Activated CD8-positive, alpha-beta memory T cell treated with anti-CD3 and anti-CD28 coated beads, Interleukin-2, amount 50 U/mL, for 24 hours (primary cell): ENCODE results near the gene INHA.

Experiments
- DNase-seq: peaks from one replicate; pipeline ENCODE4 v3.0.0-alpha.2; 2020; ENCODE audit errors: extremely low read depth

The INHA gene

DNA sequence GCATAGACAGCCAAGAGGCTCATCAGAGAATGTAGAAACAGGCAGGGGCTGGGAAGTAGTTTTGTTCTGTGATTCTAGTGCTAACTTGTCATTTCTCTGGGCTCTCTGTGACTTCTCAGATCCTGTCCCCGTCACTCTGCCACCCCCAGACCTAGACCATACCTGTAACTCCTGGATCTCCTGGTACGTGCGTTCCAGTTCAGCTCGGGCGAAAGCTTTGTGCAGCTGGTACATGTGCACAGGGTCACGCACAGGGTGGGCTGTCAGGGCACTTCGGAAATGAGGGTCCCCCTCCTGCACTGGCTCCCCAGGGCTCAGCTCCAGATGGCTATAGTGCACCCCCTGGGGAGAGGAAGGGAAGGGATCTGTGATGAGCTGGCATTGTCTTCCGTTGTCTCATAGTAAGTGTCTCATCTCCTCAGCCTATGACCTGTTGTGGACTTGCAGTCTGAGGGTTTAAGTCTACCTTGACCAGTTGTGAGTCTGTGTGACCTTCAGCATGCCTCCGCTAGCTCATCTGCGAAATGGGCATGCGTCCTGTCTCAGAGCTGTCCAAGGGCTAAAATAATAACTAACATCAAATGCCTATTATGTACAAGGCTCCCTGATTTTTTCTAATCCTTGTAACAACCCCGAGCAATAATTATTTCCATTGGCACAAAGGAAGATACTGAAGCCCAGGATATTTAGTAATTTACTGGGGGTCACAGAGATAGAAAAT lies 31.2 kb upstream of the INHA start:
- DNase-seq = no peak

DNA sequence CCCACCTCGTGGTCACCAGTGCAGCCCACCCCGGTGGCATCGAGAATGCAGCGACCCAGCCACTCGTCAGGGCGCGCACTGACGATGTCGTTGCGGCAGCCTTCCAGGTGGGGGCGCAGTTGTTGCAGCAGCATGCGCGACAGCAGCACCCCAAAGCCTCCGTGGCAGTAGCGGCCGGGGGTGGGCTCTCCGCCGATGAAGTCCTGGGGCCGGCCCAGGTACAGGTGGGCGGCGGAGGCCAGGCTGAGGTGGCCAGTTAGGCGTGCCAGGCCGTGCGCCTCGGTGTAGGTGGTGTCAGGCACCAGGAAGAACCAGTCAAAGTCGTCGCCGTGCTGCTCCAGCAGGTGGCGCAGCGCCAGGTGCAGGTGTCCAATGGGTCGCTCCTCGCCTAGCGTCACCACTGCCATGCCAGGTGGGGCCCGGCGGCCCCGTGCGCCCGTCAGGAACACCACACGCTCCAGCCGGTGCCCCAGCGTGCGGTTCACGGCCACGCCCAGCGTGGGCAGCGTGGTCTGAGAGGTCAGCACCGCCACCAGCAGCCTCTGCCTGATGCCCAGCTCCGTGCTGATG lies 30.4 kb upstream of the INHA start:
- peak; percentile 43 for DNase-seq

DNA sequence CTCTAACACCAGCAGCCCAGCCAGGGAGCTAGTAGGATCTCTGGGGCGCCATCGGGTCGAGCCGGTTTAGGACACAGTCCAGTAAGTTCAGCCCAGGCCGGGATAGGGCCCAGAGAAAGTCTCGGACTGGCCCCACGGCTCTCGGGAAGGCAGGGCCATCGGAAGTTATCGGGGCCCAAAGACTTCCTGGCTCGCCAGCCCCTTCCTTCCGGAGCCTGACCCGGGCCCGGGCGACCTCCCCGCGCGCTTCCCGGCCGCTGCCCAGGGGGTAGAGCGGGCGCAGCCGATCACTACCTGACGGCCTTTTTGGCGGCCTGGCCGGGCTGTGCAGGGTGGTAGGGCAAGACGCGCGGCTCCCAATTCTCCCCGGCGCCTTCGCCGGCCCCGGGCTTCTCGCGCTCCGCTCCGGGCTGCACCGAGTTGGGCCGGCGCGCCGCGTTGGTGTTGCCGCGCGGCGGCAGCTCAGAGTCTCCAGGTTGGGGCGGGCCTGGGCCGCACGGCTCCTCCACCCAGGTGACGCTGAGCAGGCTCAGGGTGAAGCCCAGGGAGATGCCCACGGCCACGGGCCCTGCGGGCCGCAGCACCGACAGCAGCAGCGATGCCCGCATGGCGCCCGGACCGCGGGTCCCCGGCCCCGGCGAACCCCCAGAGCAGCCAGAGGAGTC lies 29.0 kb upstream of the INHA start:
- no peak for DNase-seq

DNA sequence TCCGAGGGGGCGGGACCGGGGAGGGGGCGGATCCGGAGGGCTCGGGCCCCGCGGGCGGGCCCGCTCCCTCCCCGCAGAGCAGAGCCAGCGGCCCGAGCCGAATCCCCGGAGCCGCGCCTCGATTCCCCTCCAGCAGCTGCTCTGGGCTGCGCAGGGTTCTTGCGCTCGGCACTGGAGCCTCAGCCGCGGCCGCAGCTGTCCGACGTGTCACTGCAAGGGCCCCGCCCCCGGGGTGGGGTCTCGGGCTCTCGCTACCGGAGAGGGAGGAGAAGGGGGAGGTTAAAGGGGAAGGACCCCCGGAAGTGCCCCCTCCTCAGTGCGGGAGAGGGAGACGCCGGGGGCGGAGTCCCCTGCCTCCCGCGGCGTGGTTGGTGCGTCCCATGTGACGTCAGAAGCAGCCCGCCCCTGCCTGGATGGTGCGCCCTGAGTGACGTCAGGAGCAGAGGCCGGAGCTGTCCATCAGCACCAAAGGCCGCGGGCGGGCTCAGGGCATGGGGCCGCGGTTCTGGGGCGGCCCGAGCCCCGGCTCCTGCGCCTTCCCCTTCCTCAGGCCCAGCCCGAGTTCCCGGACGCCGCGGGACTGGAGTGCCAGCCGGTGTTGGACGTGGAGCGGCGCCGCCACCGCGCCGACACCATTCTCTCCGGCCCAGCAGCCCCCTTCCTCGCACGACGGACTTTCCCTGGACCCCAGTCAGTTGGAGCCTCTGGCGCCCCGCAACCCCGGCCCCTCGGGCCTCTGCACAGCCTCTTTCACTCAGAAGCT lies 28.3 kb upstream of the INHA start, which contains the start of the genes CHPF and TMEM198:
Gene CHPF (minus strand): TSS at position 214 of the 763 bp plus-strand sequence. CDS start 271 bp downstream, outside the sequence.
Gene TMEM198 (plus strand): TSS at position 433 of the 763 bp plus-strand sequence. CDS start 700 bp downstream, outside the sequence.
- DNase-seq = peak; percentile 87

DNA sequence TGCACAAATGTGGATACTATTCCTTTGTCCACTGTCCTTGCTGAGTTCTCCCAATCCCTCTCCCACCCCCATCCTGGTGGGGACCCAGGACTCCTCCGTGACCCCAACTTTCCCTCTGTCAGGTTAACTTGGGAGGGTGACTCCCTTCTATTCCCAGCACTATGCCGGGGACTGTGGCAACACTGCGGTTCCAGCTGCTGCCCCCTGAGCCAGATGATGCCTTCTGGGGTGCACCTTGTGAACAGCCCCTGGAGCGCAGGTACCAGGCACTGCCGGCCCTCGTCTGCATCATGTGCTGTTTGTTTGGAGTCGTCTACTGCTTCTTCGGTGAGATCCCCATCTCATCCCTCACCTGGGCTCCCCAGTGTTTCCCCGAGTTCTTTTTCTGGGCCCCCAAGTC lies 27.5 kb upstream of the INHA start:
- DNase-seq = no peak

DNA sequence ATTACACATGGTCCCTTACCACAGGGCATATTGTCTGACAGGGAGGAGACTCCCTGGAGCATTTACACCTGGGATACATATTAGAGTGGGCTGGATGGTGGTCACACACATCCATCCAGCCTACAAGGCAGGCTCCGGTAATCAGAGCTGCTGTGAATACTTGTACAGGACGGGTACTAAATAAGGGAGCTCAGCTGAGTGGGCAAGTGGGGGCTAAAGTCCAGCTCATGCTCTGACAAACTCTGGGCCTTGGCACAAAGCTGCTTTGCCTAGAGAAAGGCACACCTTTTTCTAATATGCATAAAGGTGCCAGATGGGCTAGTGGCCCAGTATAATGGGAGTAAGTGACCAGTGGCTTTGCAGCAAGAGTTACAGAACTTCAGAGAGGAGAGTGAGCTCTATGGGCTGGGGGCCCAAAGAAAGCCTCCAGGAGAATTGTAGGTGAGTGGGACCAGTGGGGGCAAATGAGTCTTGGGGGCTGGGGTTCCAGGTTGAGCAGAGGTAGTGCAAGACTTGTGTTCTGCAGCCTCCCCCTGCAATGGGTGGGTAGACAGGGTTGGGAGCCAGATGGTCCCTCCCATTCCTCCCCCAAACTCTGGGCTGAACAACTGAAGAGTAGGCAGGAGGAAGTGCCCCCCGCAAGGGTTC lies 26.7 kb upstream of the INHA start:
- no peak for DNase-seq

DNA sequence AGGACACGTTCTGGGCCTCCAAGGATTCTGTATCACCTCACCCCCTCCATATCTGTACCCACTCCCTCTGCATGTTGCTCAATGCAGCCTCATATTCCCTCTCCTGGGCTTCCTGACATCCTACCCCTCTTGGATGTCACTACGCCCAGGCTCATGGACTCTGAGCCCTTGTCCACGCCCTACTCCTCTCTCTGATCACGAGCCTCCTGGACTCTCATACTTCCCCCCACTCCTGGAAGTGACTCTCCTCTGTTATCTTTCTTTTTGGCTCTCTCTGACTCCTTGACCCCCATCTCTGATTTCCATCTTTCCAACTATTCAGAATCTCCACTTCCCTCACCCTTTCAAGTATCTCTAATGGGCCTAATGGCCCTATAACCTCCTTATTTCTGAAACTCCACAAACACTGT lies 26.2 kb upstream of the INHA start:
- DNase-seq = no peak

DNA sequence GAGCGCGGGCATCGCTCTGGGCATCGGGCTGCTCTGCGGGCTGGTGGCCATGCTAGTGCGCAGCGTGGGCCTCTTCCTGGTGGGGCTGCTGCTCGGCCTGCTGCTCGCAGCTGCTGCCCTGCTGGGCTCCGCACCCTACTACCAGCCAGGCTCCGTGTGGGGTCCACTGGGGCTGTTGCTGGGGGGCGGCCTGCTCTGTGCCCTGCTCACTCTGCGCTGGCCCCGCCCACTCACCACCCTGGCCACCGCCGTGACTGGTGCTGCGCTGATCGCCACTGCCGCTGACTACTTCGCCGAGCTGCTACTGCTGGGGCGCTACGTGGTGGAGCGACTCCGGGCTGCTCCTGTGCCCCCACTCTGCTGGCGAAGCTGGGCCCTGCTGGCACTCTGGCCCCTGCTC lies 24.5 kb upstream of the INHA start:
- no peak for DNase-seq

DNA sequence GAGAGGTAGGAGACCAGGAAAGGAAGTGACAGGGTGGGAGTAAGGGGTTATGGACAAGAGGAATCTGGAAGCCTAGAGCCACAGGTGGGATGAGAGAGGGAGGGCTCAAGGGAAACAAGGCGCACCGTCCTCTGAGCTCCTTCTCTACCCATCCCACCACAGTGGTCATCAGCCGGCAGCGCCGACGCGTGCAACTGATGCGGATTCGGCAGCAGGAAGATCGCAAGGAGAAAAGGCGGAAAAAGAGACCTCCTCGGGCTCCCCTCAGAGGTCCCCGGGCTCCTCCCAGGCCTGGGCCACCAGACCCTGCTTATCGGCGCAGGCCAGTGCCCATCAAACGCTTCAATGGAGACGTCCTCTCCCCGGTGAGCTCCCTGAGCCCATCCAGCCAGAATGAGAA lies 23.1 kb upstream of the INHA start:
- DNase-seq = no peak

DNA sequence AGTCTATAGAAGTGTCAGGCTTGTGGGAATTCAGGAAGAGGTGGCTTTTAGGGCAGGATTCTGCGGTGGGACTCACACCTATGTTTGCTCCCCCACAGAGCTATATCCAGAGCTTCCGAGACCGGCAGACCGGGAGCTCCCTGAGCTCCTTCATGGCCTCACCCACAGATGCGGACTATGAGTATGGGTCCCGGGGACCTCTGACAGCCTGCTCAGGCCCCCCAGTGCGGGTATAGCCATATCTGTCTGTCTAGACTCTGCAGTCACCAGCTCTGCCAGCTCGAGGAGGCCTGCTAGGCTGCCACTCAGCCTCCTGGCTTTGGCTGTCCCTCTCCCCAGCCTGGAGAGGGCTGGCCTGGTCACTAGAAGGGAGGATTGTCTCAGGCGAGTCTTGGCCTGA lies 22.5 kb upstream of the INHA start:
- DNase-seq = no peak

DNA sequence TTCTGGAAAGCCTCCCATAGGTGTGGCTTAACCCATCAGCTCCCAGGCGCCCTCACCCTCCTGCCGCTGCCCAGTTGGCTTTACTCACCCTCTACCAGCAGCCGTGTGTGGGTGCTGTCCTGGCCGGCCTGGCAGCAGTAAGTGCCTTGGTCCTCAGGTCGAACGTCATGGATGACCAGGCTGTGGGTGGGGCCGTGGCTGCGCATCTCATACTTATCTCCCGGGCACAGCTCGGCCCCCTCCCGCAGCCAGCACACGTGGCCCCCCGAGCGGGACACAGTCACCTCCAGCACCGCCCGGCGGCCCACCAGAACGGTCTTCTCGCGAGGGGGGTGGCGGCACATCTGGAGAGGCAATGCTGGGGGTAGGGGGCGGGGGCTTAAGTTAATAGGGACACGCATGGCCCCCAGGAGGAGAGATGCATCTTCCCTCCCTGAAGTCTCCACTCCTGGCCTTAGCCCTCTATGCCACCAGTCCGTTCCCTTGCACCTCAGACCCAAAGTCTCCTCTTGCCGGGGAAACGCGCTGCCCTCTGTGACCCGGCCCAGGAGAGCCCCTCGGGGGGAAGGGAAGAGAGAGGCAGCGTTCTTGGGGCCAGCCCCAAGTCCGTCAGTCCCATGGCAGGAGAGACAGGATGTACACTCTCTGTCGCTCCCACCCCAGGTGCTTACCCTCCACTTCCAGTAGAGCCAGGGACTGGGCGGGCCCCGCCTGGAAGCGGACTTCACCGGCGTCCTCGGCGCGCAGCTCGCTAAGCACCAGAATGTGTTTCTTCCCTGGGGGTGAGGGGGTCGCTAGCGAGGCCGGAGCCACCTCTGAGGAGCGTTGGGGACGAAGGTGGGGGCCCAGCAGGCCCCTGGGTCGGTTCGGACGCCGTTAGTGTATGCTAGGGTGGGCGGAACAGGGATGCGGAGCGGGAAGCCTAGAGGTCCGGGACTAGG lies 20.4 kb upstream of the INHA start:
- no peak for DNase-seq

DNA sequence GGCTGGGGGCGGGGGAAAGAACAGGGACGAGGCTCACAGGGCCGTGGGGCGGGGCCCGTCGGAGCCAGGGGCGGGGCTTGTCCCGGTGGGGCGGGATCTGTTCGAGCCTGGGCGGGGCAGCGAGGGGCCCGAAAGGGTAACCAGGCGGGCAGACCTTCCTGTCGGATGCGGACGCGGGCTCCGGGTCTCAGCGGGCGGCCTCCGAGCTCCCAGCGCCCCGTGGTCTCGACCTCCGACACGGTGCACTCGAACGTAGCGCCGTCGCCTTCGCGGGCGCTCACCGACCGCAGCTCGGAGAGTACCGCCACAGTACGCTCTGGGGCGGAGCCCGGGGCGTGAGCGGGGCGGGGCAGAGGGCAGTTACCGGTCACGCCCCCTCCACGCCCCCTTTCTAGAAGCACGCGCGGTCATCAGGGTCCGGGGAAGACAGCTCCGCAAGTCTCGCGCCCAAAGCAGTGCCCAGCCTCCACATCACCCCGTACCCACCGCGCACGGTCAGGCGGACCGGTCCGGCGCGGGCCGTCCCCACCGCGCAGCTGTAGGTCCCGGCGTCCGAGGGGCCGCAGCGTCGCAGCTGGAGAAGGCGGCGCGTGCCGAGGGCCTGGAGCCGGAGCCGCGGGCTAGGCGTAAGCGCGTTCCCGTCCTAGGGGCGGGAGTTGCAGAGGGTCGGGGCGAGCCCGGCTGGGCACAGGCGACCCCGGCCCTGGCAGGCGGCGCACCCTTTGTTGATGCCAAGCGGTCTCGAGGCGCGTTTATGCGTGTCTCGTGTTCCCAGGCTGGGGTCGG lies 19.5 kb upstream of the INHA start:
- DNase-seq = peak; percentile 34

DNA sequence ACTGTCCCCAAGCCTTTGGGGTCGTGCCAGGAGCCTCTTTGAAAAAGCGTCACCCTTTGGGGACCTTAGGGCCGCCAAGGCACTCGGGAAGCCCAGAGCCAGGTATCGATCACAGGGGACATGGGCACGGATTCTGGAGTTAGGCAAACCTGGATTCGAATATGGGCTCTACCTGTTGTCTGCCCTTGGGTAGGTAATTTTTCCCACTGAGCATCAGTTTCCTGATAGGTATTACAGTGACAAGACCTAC lies 19.0 kb upstream of the INHA start:
- no peak for DNase-seq

DNA sequence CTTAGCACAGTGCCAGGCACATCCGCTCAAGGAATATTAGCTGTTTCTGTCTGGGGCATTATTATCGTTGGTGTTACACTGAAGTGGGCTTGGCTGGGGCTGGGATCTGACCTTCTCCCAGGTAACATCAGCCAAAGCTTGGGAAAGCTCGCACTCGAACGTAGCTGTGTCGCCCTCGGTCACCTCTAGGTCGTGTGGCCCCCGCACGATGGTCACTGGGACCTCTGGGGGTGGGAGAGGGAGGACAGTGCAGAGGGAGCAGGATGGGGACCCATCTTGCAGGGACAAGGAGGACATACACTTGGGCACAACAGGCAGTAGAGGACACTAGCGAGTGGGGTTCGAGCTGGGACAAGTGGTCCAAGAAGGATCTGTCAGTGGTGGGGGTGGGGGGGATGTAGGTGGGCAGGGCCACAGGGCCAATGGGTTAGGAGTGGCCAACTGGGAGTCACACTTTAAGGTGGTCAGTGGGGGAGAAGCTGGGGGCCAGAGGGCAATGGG lies 18.6 kb upstream of the INHA start:
- no peak for DNase-seq

DNA sequence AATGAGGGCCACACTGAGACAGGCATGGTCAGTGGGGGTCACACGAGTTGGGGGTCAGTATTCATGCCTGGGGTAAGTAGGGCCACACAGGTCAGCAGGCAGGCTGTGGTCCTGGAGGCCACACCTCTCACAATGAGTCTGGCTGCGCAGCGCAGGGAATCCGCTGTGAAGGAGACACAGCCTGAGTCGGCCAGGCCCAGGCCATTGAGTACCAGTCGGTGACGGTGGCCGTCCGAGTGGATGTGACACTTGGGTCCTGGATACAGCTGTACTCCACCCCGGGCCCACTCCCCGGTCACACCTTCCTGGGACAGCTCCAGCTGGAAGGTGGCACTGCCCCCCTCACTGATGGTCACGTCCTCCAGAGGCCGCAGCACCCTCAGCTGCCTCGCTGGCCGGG lies 17.8 kb upstream of the INHA start:
- no peak for DNase-seq

DNA sequence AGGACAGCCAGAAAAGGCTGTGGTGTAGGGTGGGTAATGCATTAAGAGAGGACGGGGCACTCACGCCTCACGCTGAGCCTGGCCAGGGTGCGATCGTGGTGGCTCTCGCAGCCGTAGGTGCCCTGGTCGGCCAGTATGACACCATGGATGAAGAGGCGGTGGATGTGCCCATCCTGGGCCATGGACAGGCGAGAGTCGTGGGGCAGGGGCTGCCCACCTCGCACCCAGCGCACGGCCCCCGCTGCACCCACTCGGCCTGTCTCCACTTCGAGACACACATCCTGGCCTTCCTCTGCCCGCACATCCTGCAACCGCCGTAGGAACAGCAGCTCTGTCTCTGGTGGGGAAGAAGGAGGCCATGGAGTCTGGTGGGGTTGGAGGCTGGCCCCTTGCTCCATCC lies 16.2 kb upstream of the INHA start:
- no peak for DNase-seq

DNA sequence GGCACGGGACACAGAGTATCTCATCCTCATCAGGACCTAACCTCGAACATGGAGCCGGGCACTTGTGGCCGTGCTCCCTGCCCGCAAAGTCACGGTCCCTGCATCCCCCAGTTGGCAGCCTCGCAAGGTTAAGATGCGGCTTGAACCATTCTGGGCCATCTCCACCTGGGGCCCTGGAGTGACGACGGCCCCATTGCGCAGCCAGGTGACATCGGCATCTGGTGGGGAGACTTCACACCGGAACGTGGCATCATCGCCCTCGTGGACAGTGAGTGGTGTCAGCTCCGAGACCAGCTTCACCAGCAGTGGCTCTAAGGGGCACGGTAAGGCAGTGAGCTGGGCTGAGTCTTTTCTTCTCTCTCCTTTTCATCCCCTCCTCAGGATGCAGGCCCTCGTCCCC lies 15.7 kb upstream of the INHA start:
- DNase-seq = no peak

DNA sequence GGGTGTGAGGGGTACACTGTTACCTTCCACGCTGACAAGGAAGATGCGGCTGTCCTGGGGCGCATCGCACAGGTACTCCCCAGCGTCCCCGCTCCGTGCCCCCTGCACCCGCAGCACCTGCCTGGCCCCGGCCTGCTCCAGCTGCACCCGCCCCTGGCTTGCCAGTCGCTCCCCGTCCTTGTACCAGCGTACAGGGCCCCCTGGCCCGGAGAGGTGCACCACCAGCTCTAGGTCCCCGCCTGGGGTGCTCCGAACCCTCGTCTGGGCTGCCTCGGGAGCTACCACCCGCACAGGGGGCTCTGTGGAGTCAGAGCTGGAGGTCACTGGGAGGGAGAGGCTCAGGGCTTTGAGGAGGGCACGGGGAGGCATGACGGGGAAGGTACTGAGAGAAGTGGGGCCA lies 14.8 kb upstream of the INHA start:
- no peak for DNase-seq

DNA sequence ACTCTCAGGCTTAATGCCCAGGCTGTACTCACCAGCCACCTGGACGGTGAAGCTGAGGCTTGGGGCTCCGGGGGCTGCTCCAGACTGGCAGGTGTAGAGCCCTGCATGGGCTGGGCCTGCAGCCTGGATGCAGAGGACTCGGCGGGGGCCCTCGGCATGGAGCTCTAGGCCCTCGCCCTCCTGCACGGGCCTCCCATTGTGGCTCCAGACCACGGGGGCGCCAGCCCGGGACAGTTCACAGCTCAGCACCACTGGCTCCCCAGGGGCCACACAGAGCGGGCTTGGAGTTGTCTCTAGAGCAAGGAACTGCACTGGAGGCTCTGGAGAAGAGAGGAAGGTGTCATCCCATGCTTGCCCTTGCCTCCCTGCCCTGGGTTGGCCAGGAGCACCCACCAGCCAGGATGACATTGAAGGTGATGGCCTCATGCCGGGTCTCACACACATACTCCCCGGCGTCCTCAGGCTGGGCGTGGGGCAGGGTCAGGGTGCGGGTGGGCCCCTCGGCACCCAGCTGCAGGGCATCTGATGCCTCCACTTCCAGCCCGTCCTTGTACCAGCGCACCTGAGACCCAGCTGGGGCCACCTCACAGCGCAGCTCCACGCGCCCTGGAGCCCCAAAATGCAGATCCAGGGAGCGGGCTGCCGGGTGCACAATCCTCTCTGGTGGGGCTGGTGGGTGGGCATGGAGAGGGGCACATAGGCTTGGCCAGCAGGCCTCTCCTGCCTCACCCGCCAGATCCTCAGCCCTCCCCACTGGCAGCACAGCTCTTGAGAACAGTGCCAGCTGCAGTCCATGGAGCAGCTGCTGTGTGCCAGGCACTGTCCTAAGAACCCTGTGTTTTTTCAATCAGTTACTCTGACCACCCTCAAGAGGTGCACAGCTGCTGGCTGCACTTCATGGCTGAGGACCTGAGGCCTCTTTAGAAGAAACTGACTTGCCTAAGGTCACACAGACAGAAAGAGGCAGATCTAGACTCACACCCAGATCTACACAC lies 14.0 kb upstream of the INHA start:
- no peak for DNase-seq
